HL-60 (cell line): ENCODE results near the gene ZBTB25.

Experiments
- DNase-seq, 2 experiments: peaks; one replicate each; pipeline ENCODE4 v3.0.0-alpha.2; 2010 to 2020; ENCODE audit warnings: low read depth in 1 of 2, low spot score in 1 of 2
- H3K27ac ChIP-seq: fragments of 250-450 bp; sonication (Bioruptor Pico); replicated peaks from 2 replicates; pipeline ENCODE4 v1.5.1; 2020; ENCODE audit warnings: mild to moderate bottlenecking, moderate library complexity
- H3K27me3 ChIP-seq: fragments of 250-450 bp; sonication (Bioruptor Pico); 2 replicates; pipeline ENCODE4 v1.5.1; 2021; ENCODE audit warnings: mild to moderate bottlenecking, moderate library complexity; ENCODE audit not compliant: insufficient read depth, poor library complexity, severe bottlenecking
- H3K4me3 ChIP-seq: replicated peaks from 2 replicates; pipeline ENCODE4 v1.5.1; 2011; ENCODE audit warnings: mild to moderate bottlenecking, control low read depth, low read length; ENCODE audit not compliant: insufficient read depth
- GABPA ChIP-seq: IDR thresholded peaks from 2 replicates; pipeline ENCODE4 v1.6.1; 2012; ENCODE audit warnings: low read depth
- POLR2AphosphoS5 ChIP-seq: IDR thresholded peaks from 2 replicates; pipeline ENCODE4 v1.6.1; 2012; ENCODE audit warnings: low read depth
- SPI1 ChIP-seq: IDR thresholded peaks from 2 replicates; pipeline ENCODE4 v1.6.1; 2012; ENCODE audit warnings: low read depth, mild to moderate bottlenecking, borderline replicate concordance
- TF ChIP-seq, protein P1 (sequence below): IDR thresholded peaks from one replicate; pipeline ENCODE4 v1.5.1; 2011; ENCODE audit warnings: low read length, control low read depth, inconsistent platforms; ENCODE audit not compliant: insufficient read depth
- TF ChIP-seq, protein P2 (sequence below): IDR thresholded peaks from 2 replicates; pipeline ENCODE4 v1.6.1; 2012; ENCODE audit warnings: low read depth; ENCODE audit not compliant: insufficient replicate concordance

Gene ZBTB25

DNA sequence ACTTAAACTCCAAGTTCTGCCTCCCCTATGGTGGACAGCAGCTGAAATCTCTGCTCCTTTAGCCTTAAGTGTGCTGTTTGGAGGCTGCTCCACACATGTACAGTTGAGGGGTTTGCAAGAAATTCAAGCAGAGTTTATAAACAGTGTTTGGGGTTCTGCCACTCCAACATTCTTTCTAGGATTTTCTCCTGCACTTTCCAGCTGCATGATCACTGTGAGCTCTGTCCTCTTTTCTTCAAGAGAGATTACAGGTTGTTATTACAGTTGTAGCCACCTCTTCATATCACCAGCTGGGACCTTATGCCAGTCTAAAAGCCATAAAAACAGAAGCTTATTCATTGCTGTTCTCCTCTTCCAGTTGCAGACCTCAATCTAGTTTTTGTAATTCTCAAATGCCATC lies 8.4 kb downstream of the ZBTB25 start:
- Histone ChIP-seq H3K27me3 (no peaks in the 10 kb centered on the region), H3K27ac (no peak overlapping the region), H3K4me3 (no peak overlapping the region)
- TF ChIP-seq GABPA (no peak), POLR2AphosphoS5 (no peak), SPI1 (no peak)
- TF ChIP-seq, protein P1, sequence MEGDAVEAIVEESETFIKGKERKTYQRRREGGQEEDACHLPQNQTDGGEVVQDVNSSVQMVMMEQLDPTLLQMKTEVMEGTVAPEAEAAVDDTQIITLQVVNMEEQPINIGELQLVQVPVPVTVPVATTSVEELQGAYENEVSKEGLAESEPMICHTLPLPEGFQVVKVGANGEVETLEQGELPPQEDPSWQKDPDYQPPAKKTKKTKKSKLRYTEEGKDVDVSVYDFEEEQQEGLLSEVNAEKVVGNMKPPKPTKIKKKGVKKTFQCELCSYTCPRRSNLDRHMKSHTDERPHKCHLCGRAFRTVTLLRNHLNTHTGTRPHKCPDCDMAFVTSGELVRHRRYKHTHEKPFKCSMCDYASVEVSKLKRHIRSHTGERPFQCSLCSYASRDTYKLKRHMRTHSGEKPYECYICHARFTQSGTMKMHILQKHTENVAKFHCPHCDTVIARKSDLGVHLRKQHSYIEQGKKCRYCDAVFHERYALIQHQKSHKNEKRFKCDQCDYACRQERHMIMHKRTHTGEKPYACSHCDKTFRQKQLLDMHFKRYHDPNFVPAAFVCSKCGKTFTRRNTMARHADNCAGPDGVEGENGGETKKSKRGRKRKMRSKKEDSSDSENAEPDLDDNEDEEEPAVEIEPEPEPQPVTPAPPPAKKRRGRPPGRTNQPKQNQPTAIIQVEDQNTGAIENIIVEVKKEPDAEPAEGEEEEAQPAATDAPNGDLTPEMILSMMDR = no peak
- TF ChIP-seq, protein P2, sequence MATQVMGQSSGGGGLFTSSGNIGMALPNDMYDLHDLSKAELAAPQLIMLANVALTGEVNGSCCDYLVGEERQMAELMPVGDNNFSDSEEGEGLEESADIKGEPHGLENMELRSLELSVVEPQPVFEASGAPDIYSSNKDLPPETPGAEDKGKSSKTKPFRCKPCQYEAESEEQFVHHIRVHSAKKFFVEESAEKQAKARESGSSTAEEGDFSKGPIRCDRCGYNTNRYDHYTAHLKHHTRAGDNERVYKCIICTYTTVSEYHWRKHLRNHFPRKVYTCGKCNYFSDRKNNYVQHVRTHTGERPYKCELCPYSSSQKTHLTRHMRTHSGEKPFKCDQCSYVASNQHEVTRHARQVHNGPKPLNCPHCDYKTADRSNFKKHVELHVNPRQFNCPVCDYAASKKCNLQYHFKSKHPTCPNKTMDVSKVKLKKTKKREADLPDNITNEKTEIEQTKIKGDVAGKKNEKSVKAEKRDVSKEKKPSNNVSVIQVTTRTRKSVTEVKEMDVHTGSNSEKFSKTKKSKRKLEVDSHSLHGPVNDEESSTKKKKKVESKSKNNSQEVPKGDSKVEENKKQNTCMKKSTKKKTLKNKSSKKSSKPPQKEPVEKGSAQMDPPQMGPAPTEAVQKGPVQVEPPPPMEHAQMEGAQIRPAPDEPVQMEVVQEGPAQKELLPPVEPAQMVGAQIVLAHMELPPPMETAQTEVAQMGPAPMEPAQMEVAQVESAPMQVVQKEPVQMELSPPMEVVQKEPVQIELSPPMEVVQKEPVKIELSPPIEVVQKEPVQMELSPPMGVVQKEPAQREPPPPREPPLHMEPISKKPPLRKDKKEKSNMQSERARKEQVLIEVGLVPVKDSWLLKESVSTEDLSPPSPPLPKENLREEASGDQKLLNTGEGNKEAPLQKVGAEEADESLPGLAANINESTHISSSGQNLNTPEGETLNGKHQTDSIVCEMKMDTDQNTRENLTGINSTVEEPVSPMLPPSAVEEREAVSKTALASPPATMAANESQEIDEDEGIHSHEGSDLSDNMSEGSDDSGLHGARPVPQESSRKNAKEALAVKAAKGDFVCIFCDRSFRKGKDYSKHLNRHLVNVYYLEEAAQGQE = no peak
- no peak for DNase-seq

DNA sequence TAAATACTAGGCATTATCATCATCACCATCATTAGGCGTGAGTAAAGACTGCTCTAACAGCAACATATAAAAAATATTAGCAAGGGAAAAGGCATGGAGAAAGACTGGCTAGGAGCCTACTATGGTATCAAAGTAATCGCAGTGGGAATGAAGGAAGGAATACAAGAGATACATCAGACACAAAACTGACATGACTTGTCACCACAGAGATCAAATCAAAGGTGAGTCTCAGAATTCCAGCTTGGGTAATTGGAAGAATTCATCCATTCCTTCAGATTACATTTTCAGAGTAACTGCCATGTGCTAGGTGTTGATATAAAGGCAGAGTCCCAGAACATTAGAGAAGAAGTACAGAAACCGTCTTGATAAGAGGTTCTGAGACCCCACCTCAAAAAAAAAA lies 10.2 kb downstream of the ZBTB25 start:
- H3K27ac ChIP-seq = no peak overlapping the region
- TF ChIP-seq, protein P1 = no peak
- no peak for TF ChIP-seq POLR2AphosphoS5
- no peak for TF ChIP-seq SPI1
- no peak for TF ChIP-seq GABPA
- DNase-seq = no peak

DNA sequence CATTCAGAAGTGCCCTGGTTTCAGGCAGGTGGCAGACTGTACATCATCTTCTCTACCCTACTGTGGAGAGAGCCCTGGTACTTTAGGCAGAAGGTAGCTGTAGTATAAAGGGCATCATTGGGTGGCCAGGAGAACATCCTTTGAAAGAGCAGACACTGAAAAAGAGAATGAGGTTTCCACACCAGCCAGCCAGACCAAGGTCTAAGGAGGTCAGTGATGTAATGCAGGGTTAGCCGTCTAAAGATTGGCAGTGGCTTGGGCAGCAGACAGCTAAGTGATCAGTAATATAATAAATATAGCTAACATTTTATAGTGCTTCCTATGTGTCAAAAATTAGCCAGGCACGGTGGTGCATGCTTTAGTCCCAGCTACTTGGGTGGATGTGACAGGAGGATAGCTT lies 12.0 kb downstream of the ZBTB25 start:
- TF ChIP-seq, protein P2 = no peak
- no peak for DNase-seq
- Histone ChIP-seq H3K4me3 (no peak overlapping the region), H3K27ac (no peak overlapping the region), H3K27me3 (no peaks in the 10 kb centered on the region)

More for the DNA sequence above, 10.2 kb downstream of the ZBTB25 start:
- H3K27me3 ChIP-seq = no peaks in the 10 kb centered on the region
- no peak overlapping the region for H3K4me3 ChIP-seq

DNA sequence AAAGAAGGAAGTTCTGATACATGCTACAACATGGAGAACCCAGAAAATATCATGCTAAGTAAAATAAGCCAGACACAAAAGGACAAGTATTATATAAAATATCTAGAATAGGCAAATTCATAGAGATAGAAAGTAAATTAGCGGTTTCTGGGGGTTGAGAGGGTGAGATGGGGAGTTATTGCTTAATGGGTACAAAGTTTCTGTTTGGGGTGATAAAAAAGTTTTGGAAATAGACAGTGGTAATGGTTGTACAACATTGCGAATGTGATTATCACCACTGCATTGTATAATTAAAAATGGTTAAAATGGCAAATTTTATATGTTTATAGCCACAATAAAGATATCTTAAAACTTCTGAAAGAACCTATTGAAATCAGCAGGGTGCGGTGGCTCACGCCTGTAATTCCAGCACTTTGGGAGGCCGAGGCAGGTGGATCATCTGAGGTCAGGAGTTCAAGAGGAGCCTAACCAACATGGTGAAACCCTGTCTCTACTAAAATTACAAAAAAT lies 15.0 kb downstream of the ZBTB25 start:
- H3K27me3 ChIP-seq = no peaks in the 10 kb centered on the region
- no peak overlapping the region for H3K27ac ChIP-seq
- DNase-seq = no peak
- H3K4me3 ChIP-seq = no peak overlapping the region
- TF ChIP-seq SPI1 (no peak), GABPA (no peak), POLR2AphosphoS5 (no peak)
- TF ChIP-seq, protein P1 = no peak
- TF ChIP-seq, protein P2 = no peak
